ENCODE data around the gene DYNLT2B.
"Not testable (repeated sequence)": the region's sequence is repeated elsewhere in the genome, so short reads cannot be mapped to it uniquely, and the experiment has no call there.

Gene DYNLT2B

GRCh38 chr3:196350067-196350466, 32.0 kb upstream of the DYNLT2B start:
- Histone ChIP-seq H3K36me3 (ENCODE audit: insufficient read depth, low read length) (peaks cover 68% of the 10 kb centered on the region), H3K9me3 (ENCODE audit: low read depth, low read length) (peaks cover 3% of the 10 kb centered on the region; the same call in 1 of the 2 replicates), H3K27ac (no peak overlapping the region), H3K9ac (ENCODE audit: insufficient read length) (no peak overlapping the region), H3K4me3 (no peak overlapping the region)
- no peak for DNase-seq (ENCODE audit: low read depth, low spot score)
- TF ChIP-seq EZH2 (IDR thresholded peaks at IDR 0.05) (no peak), FOXP2 (optimal IDR thresholded peaks at IDR 0.05; ENCODE audit: control extremely low read depth, extremely low read length, insufficient read depth) (no peak), POLR2AphosphoS5 (IDR thresholded peaks at IDR 0.05; ENCODE audit: borderline replicate concordance, low read depth, low read length) (no peak)

- no peak for TF ChIP-seq FOXP2 (optimal IDR thresholded peaks at IDR 0.05; ENCODE audit: control extremely low read depth, extremely low read length, insufficient read depth)
- TF ChIP-seq POLR2AphosphoS5 (IDR thresholded peaks at IDR 0.05; ENCODE audit: borderline replicate concordance, low read depth, low read length), result no peak
- no peak for TF ChIP-seq EZH2 (IDR thresholded peaks at IDR 0.05)
- H3K27ac ChIP-seq, result no peak overlapping the region
- H3K36me3 ChIP-seq (ENCODE audit: insufficient read depth, low read length), result peaks cover 56% of the 10 kb centered on the region
- no peak overlapping the region for H3K9ac ChIP-seq (ENCODE audit: insufficient read length)
- no peak for DNase-seq (ENCODE audit: low read depth, low spot score)
- peaks cover 3% of the 10 kb centered on the region; the same call in 1 of the 2 replicates for H3K9me3 ChIP-seq (ENCODE audit: low read depth, low read length)
- H3K4me3 ChIP-seq, result no peak overlapping the region
These were observed 30.7 kb upstream of the DYNLT2B start for GRCh38 chr3:196348698-196349097.

GRCh38 chr3:196344663-196345062, 26.6 kb upstream of the DYNLT2B start:
- Histone ChIP-seq H3K9me3 (ENCODE audit: low read depth, low read length) (no peaks in the 10 kb centered on the region; the same call in 1 of the 2 replicates), H3K36me3 (ENCODE audit: insufficient read depth, low read length) (peaks cover 29% of the 10 kb centered on the region), H3K4me3 (no peak overlapping the region), H3K27ac (peak overlapping the region; percentile 69), H3K9ac (ENCODE audit: insufficient read length) (no peak overlapping the region)
- TF ChIP-seq EZH2 (IDR thresholded peaks at IDR 0.05), result no peak
- DNase-seq (ENCODE audit: low read depth, low spot score), result no peak

GRCh38 chr3:196343917-196344316, 25.9 kb upstream of the DYNLT2B start:
- not testable (repeated sequence) for H3K4me3 ChIP-seq; H3K9me3 ChIP-seq (ENCODE audit: low read depth, low read length); DNase-seq (ENCODE audit: low read depth, low spot score); H3K9ac ChIP-seq (ENCODE audit: insufficient read length); H3K27ac ChIP-seq
- peaks cover 21% of the 10 kb centered on the region for H3K36me3 ChIP-seq (ENCODE audit: insufficient read depth, low read length)

- H3K27ac ChIP-seq, result no peak overlapping the region
- no peak for TF ChIP-seq FOXP2 (optimal IDR thresholded peaks at IDR 0.05; ENCODE audit: control extremely low read depth, extremely low read length, insufficient read depth)
- TF ChIP-seq POLR2AphosphoS5 (IDR thresholded peaks at IDR 0.05; ENCODE audit: borderline replicate concordance, low read depth, low read length), result no peak
- TF ChIP-seq EZH2 (IDR thresholded peaks at IDR 0.05), result no peak
- peaks cover 6% of the 10 kb centered on the region; the same call in 1 of the 2 replicates for H3K36me3 ChIP-seq (ENCODE audit: insufficient read depth, low read length)
- H3K9ac ChIP-seq (ENCODE audit: insufficient read length), result no peak overlapping the region
- no peak for DNase-seq (ENCODE audit: low read depth, low spot score)
- no peak overlapping the region for H3K4me3 ChIP-seq
- no peaks in the 10 kb centered on the region for H3K9me3 ChIP-seq (ENCODE audit: low read depth, low read length)
These were observed 23.1 kb upstream of the DYNLT2B start for GRCh38 chr3:196341137-196341536.

GRCh38 chr3:196340466-196340865, 22.4 kb upstream of the DYNLT2B start:
- no peak overlapping the region for H3K4me3 ChIP-seq

GRCh38 chr3:196339493-196340254, 21.6 kb upstream of the DYNLT2B start:
- H3K9me3 ChIP-seq (ENCODE audit: low read depth, low read length), result no peaks in the 10 kb centered on the region
- no peak for DNase-seq (ENCODE audit: low read depth, low spot score)
- H3K27ac ChIP-seq, result no peak overlapping the region
- TF ChIP-seq POLR2AphosphoS5 (IDR thresholded peaks at IDR 0.05; ENCODE audit: borderline replicate concordance, low read depth, low read length), result no peak
- TF ChIP-seq FOXP2 (optimal IDR thresholded peaks at IDR 0.05; ENCODE audit: control extremely low read depth, extremely low read length, insufficient read depth), result no peak
- TF ChIP-seq EZH2 (IDR thresholded peaks at IDR 0.05), result no peak
- no peaks in the 10 kb centered on the region for H3K36me3 ChIP-seq (ENCODE audit: insufficient read depth, low read length)
- no peak overlapping the region for H3K4me3 ChIP-seq
- H3K9ac ChIP-seq (ENCODE audit: insufficient read length), result no peak overlapping the region

More at GRCh38 chr3:196340466-196340865, 22.4 kb upstream of the DYNLT2B start:
- Histone ChIP-seq H3K36me3 (ENCODE audit: insufficient read depth, low read length) (no peaks in the 10 kb centered on the region; the same call in 1 of the 2 replicates), H3K27ac (no peak overlapping the region), H3K9me3 (ENCODE audit: low read depth, low read length) (no peaks in the 10 kb centered on the region), H3K9ac (ENCODE audit: insufficient read length) (no peak overlapping the region)
- no peak for DNase-seq (ENCODE audit: low read depth, low spot score)
- TF ChIP-seq EZH2 (IDR thresholded peaks at IDR 0.05) (no peak), FOXP2 (optimal IDR thresholded peaks at IDR 0.05; ENCODE audit: control extremely low read depth, extremely low read length, insufficient read depth) (no peak), POLR2AphosphoS5 (IDR thresholded peaks at IDR 0.05; ENCODE audit: borderline replicate concordance, low read depth, low read length) (no peak)

GRCh38 chr3:196339044-196339443, 21.0 kb upstream of the DYNLT2B start:
- Histone ChIP-seq H3K27ac (no peak overlapping the region), H3K9ac (ENCODE audit: insufficient read length) (no peak overlapping the region), H3K36me3 (ENCODE audit: insufficient read depth, low read length) (no peaks in the 10 kb centered on the region), H3K9me3 (ENCODE audit: low read depth, low read length) (no peaks in the 10 kb centered on the region), H3K4me3 (no peak overlapping the region)
- TF ChIP-seq FOXP2 (optimal IDR thresholded peaks at IDR 0.05; ENCODE audit: control extremely low read depth, extremely low read length, insufficient read depth), result no peak
- TF ChIP-seq POLR2AphosphoS5 (IDR thresholded peaks at IDR 0.05; ENCODE audit: borderline replicate concordance, low read depth, low read length), result no peak
- no peak for TF ChIP-seq EZH2 (IDR thresholded peaks at IDR 0.05)
- DNase-seq (ENCODE audit: low read depth, low spot score), result no peak

Data from SK-N-MC (cell line).